Astrocyte (in vitro differentiated cells and primary cell): Measurements from ENCODE around the gene DOK6. TPM values are rescaled to one million over a fixed set of nuclear protein-coding genes. Genes with fewer than 3 reads are reported as not detected.

ENCODE experiments used
- DNase-seq: peaks from one replicate; pipeline ENCODE4 v3.0.0-alpha.2; 2010; ENCODE audit warnings: low read depth
- FAIRE-seq: peaks from 2 replicates; lab custom pipeline; 2011; peaks lifted over from hg19 to GRCh38; lab: Jason Lieb, UNC
- H2AFZ ChIP-seq: 2 replicates; pipeline ENCODE4 v1.6.0; 2012; ENCODE audit warnings: low read depth, low read length, inconsistent platforms
- H3K27ac ChIP-seq: 2 replicates; pipeline ENCODE4 v1.5.1; 2011; ENCODE audit warnings: low read depth, low read length, inconsistent platforms
- H3K27me3 ChIP-seq: 2 replicates; pipeline ENCODE4 v1.6.0; 2011; ENCODE audit warnings: low read length, inconsistent platforms; ENCODE audit not compliant: insufficient read depth
- H3K36me3 ChIP-seq: 2 replicates; pipeline ENCODE4 v1.5.1; 2011; ENCODE audit warnings: low read length, inconsistent platforms; ENCODE audit not compliant: insufficient read depth
- H3K4me1 ChIP-seq: 2 replicates; pipeline ENCODE4 v1.5.1; 2011; ENCODE audit warnings: low read length, inconsistent platforms; ENCODE audit not compliant: insufficient read depth
- H3K4me2 ChIP-seq: 2 replicates; pipeline ENCODE4 v1.6.0; 2012; ENCODE audit warnings: low read length, inconsistent platforms
- H3K4me3 ChIP-seq: 2 replicates; pipeline ENCODE4 v1.5.1; 2011; ENCODE audit warnings: low read depth, mild to moderate bottlenecking, low read length, inconsistent platforms; ENCODE audit not compliant: insufficient read depth
- H3K79me2 ChIP-seq: 2 replicates; pipeline ENCODE4 v1.6.0; 2012; ENCODE audit warnings: mild to moderate bottlenecking, low read length, inconsistent platforms; ENCODE audit not compliant: insufficient read depth
- H3K9ac ChIP-seq: 2 replicates; pipeline ENCODE4 v1.6.0; 2012; ENCODE audit warnings: mild to moderate bottlenecking, low read length, inconsistent platforms
- H3K9me3 ChIP-seq: 2 replicates; pipeline ENCODE4 v1.5.1; 2012; ENCODE audit warnings: low read depth, mild to moderate bottlenecking, low read length, inconsistent platforms; ENCODE audit not compliant: insufficient read depth
- H4K20me1 ChIP-seq: 2 replicates; pipeline ENCODE4 v1.6.0; 2012; ENCODE audit warnings: low read length, inconsistent platforms; ENCODE audit not compliant: insufficient read depth
- H3K27ac Mint-ChIP-seq: one replicate; pipeline ENCODE4 v1.8.0; 2021; ENCODE audit warnings: mild to moderate bottlenecking, mixed read lengths; ENCODE audit not compliant: unreplicated experiment
- H3K27me3 Mint-ChIP-seq: one replicate; pipeline ENCODE4 v1.8.0; 2021; ENCODE audit warnings: low read depth, mixed read lengths; ENCODE audit not compliant: unreplicated experiment
- H3K36me3 Mint-ChIP-seq: one replicate; pipeline ENCODE4 v1.8.0; 2021; ENCODE audit warnings: low read depth, mixed read lengths; ENCODE audit not compliant: unreplicated experiment
- H3K4me1 Mint-ChIP-seq: one replicate; pipeline ENCODE4 v1.8.0; 2021; ENCODE audit warnings: low read depth, mixed read lengths; ENCODE audit not compliant: unreplicated experiment
- H3K4me3 Mint-ChIP-seq: one replicate; pipeline ENCODE4 v1.8.0; 2021; ENCODE audit warnings: mild to moderate bottlenecking, moderate library complexity, mixed read lengths; ENCODE audit not compliant: unreplicated experiment
- H3K9me3 Mint-ChIP-seq: one replicate; pipeline ENCODE4 v1.8.0; 2021; ENCODE audit warnings: mild to moderate bottlenecking, mixed read lengths; ENCODE audit not compliant: unreplicated experiment
- EZH2 ChIP-seq: IDR thresholded peaks from 2 replicates; pipeline ENCODE4 v1.6.1; 2012; ENCODE audit warnings: mild to moderate bottlenecking, low read length, inconsistent platforms; ENCODE audit not compliant: insufficient read depth
- total RNA-seq: library from RNA; stranded (reverse); gene quantifications from 2 replicates; pipeline ENCODE4 v1.2.1, GENCODE V29; 2021
- TF ChIP-seq, protein P1 (sequence below): IDR thresholded peaks from 2 replicates; pipeline ENCODE4 v1.5.1; 2011; ENCODE audit warnings: low read depth, mild to moderate bottlenecking, inconsistent platforms, low read length, moderate library complexity; ENCODE audit not compliant: insufficient read depth

The DOK6 gene
- total RNA-seq, 1 donor from 2014 or later = 2.9 TPM

DNA sequence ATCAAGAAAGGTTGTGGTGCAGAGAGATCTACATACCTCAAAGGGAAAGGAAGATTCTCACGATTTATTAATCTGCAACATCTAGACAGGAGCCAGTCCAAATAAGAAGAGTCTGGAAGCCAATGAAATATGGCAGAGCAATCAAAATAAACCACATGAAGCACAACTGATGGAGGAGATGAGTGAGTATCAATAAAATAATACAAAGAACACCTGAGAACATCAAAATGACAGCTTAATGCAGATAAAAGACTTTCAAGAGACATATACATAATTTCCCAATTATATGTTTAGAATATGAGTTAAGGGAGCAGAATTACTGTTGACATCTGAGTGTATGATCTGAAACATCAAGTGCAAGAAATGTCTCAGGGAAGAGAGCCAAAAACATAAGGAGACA lies 12.5 kb upstream of the DOK6 start:
- no peaks in the 10 kb centered on the region for H3K4me1 Mint-ChIP-seq
- DNase-seq = no peak
- H3K9me3 Mint-ChIP-seq = no peaks in the 10 kb centered on the region
- H3K36me3 Mint-ChIP-seq = no peaks in the 10 kb centered on the region
- Histone ChIP-seq H3K27me3 (no peaks in the 10 kb centered on the region), H4K20me1 (no peaks in the 10 kb centered on the region), H3K79me2 (no peaks in the 10 kb centered on the region), H3K4me3 (no peak overlapping the region), H3K9ac (no peak overlapping the region), H3K4me2 (no peak overlapping the region), H3K27ac (no peak overlapping the region), H3K9me3 (no peaks in the 10 kb centered on the region), H3K4me1 (no peaks in the 10 kb centered on the region), H3K36me3 (no peaks in the 10 kb centered on the region), H2AFZ (no peak overlapping the region)
- FAIRE-seq = no peak
- H3K4me3 Mint-ChIP-seq = no peak overlapping the region
- H3K27ac Mint-ChIP-seq = no peak overlapping the region
- H3K27me3 Mint-ChIP-seq = no peaks in the 10 kb centered on the region
- TF ChIP-seq, protein P1, sequence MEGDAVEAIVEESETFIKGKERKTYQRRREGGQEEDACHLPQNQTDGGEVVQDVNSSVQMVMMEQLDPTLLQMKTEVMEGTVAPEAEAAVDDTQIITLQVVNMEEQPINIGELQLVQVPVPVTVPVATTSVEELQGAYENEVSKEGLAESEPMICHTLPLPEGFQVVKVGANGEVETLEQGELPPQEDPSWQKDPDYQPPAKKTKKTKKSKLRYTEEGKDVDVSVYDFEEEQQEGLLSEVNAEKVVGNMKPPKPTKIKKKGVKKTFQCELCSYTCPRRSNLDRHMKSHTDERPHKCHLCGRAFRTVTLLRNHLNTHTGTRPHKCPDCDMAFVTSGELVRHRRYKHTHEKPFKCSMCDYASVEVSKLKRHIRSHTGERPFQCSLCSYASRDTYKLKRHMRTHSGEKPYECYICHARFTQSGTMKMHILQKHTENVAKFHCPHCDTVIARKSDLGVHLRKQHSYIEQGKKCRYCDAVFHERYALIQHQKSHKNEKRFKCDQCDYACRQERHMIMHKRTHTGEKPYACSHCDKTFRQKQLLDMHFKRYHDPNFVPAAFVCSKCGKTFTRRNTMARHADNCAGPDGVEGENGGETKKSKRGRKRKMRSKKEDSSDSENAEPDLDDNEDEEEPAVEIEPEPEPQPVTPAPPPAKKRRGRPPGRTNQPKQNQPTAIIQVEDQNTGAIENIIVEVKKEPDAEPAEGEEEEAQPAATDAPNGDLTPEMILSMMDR = no peak
- no peak for TF ChIP-seq EZH2

DNA sequence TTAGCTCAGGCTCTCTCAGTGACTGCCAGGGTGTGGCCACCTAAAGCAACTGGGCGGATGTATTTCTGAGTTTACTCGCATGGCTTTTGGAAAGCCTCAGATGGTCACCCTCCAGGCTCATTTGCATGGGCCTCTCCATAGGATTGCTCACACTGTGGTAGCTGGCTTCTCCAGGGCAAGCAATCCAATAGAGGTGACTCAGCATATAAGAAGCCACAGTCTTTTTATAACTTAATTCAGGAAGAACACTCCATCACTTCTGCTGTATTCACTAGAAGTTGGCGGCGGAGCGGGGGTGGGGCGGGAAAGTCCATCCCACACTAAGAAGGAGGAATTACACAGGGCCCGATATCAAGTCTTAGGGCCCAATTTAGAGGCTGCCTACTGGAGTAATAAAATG lies 3.6 kb upstream of the DOK6 start:
- Mint-ChIP-seq H3K9me3 (peaks cover 11% of the 10 kb centered on the region), H3K27me3 (peaks cover 3% of the 10 kb centered on the region), H3K4me1 (peaks cover 2% of the 10 kb centered on the region), H3K4me3 (no peak overlapping the region), H3K27ac (no peak overlapping the region), H3K36me3 (no peaks in the 10 kb centered on the region)
- Histone ChIP-seq H3K4me1 (peaks cover 3% of the 10 kb centered on the region), H3K79me2 (no peaks in the 10 kb centered on the region), H4K20me1 (no peaks in the 10 kb centered on the region), H2AFZ (no peak overlapping the region), H3K9me3 (no peaks in the 10 kb centered on the region), H3K4me2 (no peak overlapping the region), H3K27ac (no peak overlapping the region), H3K36me3 (no peaks in the 10 kb centered on the region), H3K4me3 (no peak overlapping the region), H3K9ac (no peak overlapping the region), H3K27me3 (peaks cover 5% of the 10 kb centered on the region)
- no peak for TF ChIP-seq EZH2
- TF ChIP-seq, protein P1 = no peak
- DNase-seq (peak; percentile 64), FAIRE-seq (no peak)

DNA sequence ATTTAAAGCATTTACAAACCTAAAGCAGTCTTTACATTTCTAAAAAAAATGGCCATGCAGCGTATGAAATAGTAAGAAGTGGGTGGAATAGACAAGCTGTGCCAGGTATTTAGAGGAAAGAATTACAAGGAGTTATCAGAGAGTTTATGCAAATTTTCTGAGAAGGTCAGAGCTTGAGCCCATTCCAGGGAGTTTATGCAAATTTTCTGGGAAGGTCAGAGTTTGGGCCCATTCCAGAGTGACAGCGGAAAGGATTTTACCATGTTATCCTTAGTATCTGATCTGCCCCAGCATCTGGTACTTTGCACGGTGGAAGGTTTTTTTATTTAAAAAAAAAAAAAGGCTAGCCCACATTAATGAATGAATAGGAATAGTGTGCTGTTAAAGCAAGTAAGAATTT lies 1.4 kb upstream of the DOK6 start:
- no peak overlapping the region for H3K27ac Mint-ChIP-seq
- Histone ChIP-seq H3K36me3 (no peaks in the 10 kb centered on the region), H3K4me2 (no peak overlapping the region), H3K79me2 (no peaks in the 10 kb centered on the region), H2AFZ (no peak overlapping the region), H3K9me3 (no peaks in the 10 kb centered on the region), H3K9ac (no peak overlapping the region), H4K20me1 (no peaks in the 10 kb centered on the region), H3K27me3 (peaks cover 16% of the 10 kb centered on the region), H3K27ac (no peak overlapping the region), H3K4me1 (peaks cover 5% of the 10 kb centered on the region), H3K4me3 (no peak overlapping the region)
- peaks cover 3% of the 10 kb centered on the region for H3K36me3 Mint-ChIP-seq
- peaks cover 19% of the 10 kb centered on the region for H3K27me3 Mint-ChIP-seq
- H3K4me3 Mint-ChIP-seq = peak overlapping the region; percentile 2
- FAIRE-seq = no peak
- peaks cover 11% of the 10 kb centered on the region for H3K9me3 Mint-ChIP-seq
- peaks cover 4% of the 10 kb centered on the region for H3K4me1 Mint-ChIP-seq
- no peak for DNase-seq
- TF ChIP-seq, protein P1 = no peak
- no peak for TF ChIP-seq EZH2
